GM12892 (cell line): ENCODE results near the gene MSANTD2.

ENCODE experiments used
- POLR2A ChIP-seq: IDR thresholded peaks from 2 replicates; pipeline ENCODE4 v1.6.1; 2011; ENCODE audit warnings: low read depth, low read length, control low read depth
- POLR2AphosphoS5 ChIP-seq: IDR thresholded peaks from 2 replicates; pipeline ENCODE4 v1.6.1; 2011; ENCODE audit warnings: low read depth, low read length, control low read depth
- TAF1 ChIP-seq: IDR thresholded peaks from 2 replicates; pipeline ENCODE4 v1.6.1; 2011; ENCODE audit warnings: low read depth, mild to moderate bottlenecking, control low read depth, low read length, borderline replicate concordance

DNA sequence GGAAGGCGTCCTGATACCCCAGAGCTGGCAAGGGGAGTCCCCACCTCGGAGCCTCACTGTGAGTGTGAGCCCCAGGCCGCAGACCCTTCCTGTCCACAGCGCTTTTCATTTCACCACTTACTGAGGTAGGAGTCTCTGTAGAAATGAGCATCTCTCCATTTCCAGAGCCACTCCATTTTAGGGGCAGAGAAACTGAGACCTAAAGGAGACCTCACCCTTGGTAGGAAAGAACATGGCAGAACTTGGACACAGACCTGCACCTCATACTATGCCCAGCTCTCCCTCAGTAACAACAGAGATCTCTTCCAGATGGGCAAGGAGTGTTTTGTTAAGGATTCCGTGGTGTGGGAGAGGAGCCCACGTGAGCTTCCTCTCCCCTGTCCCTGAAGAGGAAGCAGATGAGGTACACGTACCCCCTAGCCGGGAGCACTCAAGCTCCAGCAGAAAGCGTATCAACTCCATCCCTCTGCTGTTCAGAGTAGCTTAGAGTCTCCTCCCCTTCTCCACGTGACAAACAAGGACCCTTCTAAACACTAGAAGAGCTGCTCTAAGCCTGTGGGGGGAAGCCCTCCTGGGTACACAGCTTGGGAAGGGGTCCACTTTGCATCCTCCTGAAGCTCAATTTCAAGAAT lies 47.6 kb downstream of the MSANTD2 start:
- no peak for TF ChIP-seq POLR2A
- no peak for TF ChIP-seq POLR2AphosphoS5
- no peak for TF ChIP-seq TAF1
